ENCODE data around the gene LCP1. TPM values are rescaled to one million over a fixed set of nuclear protein-coding genes. Genes with fewer than 3 reads are reported as not detected.

The LCP1 gene
- total RNA-seq, 4 donors from 2014 or later, result 3.7 to 12.5 (median 10.1) TPM

DNA sequence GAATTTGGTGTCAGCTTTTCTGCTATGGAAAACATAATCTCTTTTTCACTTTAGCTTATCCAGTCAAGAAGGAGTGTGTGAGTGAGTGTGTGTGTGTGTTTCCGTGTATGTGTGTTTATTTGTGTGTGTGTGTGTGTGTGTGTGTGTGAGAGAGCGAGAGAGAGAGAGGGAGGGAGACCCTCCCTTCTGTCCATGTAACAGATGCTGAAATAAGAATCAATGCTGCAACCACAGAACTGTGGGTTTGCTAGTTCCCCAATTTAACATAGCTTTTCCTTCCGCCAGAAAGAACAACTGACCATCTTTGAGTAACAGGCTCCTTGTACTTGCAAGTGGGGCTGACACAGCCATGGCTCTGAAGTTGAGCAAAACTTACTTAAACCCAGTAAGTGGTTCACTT is 5.2 kb downstream of the LCP1 start:
- no peak overlapping the region for H3K27ac ChIP-seq

DNA sequence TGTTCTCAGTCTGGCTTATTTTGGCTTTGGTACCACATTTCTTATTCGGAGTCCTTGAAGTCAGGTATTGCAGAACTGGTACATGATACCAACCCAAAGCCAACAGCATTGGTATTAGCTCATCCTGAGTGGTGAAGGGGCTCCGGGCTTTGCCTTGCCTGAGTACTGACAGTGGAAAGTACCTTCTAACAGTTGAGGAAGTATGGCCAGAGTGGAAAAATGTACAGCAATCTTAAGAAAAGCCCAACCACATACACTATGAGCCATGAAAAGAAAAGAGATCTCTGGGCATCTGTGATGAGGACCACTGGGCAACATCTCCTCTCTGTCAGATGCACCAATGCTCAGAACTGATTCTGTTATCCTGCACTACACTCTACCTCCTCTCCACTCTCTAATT is 8.3 kb downstream of the LCP1 start:
- intact Hi-C loops (cut with DNase I; ENCODE audit: low total_unique reads) (no loop called here), in situ Hi-C loops (cut with MboI; ENCODE audit: low sequenced_read_pairs in 4 of 4) (loop anchor here in 2 of 4 donors (25.0 kb wide), 2 partner anchors 361 to 661 kb away; no protein-coding TSS in a partner anchor)
- Histone ChIP-seq H3K9me3 (no peaks in the 10 kb centered on the region), H3K27me3 (no peaks in the 10 kb centered on the region), H3K4me3 (no peak overlapping the region), H3K27ac (no peak overlapping the region), H3K36me3 (no peaks in the 10 kb centered on the region), H3K4me1 (no peaks in the 10 kb centered on the region)
- no peak for ATAC-seq
- no peak for DNase-seq
- no peak for TF ChIP-seq POLR2A (IDR thresholded peaks at IDR 0.05)

More for the DNA sequence above, 5.2 kb downstream of the LCP1 start:
- ATAC-seq (no peak), DNase-seq (no peak)
- Histone ChIP-seq H3K9me3 (no peaks in the 10 kb centered on the region), H3K4me1 (no peaks in the 10 kb centered on the region), H3K4me3 (no peak overlapping the region), H3K27me3 (no peaks in the 10 kb centered on the region), H3K36me3 (no peaks in the 10 kb centered on the region)
- TF ChIP-seq POLR2A (IDR thresholded peaks at IDR 0.05), result no peak
- TF ChIP-seq, protein P1, sequence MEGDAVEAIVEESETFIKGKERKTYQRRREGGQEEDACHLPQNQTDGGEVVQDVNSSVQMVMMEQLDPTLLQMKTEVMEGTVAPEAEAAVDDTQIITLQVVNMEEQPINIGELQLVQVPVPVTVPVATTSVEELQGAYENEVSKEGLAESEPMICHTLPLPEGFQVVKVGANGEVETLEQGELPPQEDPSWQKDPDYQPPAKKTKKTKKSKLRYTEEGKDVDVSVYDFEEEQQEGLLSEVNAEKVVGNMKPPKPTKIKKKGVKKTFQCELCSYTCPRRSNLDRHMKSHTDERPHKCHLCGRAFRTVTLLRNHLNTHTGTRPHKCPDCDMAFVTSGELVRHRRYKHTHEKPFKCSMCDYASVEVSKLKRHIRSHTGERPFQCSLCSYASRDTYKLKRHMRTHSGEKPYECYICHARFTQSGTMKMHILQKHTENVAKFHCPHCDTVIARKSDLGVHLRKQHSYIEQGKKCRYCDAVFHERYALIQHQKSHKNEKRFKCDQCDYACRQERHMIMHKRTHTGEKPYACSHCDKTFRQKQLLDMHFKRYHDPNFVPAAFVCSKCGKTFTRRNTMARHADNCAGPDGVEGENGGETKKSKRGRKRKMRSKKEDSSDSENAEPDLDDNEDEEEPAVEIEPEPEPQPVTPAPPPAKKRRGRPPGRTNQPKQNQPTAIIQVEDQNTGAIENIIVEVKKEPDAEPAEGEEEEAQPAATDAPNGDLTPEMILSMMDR (IDR thresholded peaks at IDR 0.05 in 4 of 5, conservative IDR thresholded peaks at IDR 0.05 in 1 of 5), result no peak
- intact Hi-C loops (cut with DNase I; ENCODE audit: low total_unique reads) (no loop called here), in situ Hi-C loops (cut with MboI; ENCODE audit: low sequenced_read_pairs in 4 of 4) (no loop called here)

DNA sequence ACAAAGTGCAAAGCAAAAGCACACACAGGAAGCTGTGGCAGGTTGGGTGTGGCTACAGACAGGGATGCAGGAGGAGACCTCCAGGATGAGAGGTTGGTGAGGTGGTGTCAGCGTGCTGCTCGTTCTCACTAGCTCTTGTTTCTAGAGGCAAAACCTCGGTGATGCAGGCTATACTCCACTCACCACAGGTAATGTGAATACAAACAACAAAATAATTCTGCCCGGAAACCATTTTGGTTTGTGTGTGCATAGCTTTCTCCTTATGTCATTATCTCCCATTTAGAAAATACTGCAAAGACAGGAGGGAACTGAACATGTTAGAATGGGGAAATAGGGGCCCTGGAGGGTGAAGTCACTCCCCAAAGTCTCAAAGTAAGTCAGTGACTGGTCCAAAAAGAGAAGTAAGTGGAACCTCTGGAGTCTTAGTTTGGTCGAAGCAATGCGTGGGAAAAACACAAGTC is 9.4 kb downstream of the LCP1 start:
- TF ChIP-seq POLR2A (IDR thresholded peaks at IDR 0.05), result no peak
- TF ChIP-seq, protein P1 (IDR thresholded peaks at IDR 0.05 in 4 of 5, conservative IDR thresholded peaks at IDR 0.05 in 1 of 5), result no peak

DNA sequence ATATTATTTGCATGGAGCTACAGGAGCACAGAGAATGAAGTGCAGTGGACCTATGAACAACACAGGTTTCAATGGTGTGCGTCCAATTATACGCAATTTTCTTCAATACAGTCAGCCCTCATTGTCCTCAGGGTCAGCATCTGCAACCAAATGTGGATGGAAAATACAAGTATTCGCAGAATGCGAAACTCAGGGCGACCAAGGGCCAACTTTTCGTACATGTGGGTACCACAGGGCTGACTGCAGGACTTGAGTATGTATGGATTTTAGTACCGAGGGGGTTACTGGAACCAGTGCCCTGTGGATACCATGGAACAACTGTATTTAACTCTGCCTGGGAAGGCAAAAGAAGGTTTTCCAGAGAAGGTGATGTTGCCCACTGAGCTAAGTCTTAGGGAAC is 10.2 kb downstream of the LCP1 start:
- no peak overlapping the region for H3K27ac ChIP-seq
- intact Hi-C loops (cut with DNase I; ENCODE audit: low total_unique reads) (no loop called here), in situ Hi-C loops (cut with MboI; ENCODE audit: low sequenced_read_pairs in 4 of 4) (loop anchor here in 2 of 4 donors (25.0 kb wide), 2 partner anchors 359 to 659 kb away; no protein-coding TSS in a partner anchor)
- no peaks in the 10 kb centered on the region for H3K9me3 ChIP-seq
- TF ChIP-seq POLR2A (IDR thresholded peaks at IDR 0.05), result no peak
- TF ChIP-seq, protein P1 (IDR thresholded peaks at IDR 0.05 in 4 of 5, conservative IDR thresholded peaks at IDR 0.05 in 1 of 5), result no peak
- H3K4me3 ChIP-seq, result no peak overlapping the region
- no peak for DNase-seq
- peaks cover 0 to 7% (median 0%) of the 10 kb centered on the region in 3 donors for H3K27me3 ChIP-seq
- no peaks in the 10 kb centered on the region for H3K36me3 ChIP-seq
- no peak for ATAC-seq
- no peaks in the 10 kb centered on the region for H3K4me1 ChIP-seq

More for the DNA sequence above, 9.4 kb downstream of the LCP1 start:
- Histone ChIP-seq H3K4me3 (no peak overlapping the region), H3K4me1 (no peaks in the 10 kb centered on the region), H3K9me3 (no peaks in the 10 kb centered on the region), H3K27ac (no peak overlapping the region), H3K27me3 (peaks cover 0 to 5% (median 0%) of the 10 kb centered on the region in 3 donors), H3K36me3 (no peaks in the 10 kb centered on the region)
- intact Hi-C loops (cut with DNase I; ENCODE audit: low total_unique reads), result no loop called here
- in situ Hi-C loops (cut with MboI; ENCODE audit: low sequenced_read_pairs in 4 of 4), result loop anchor here in 2 of 4 donors (25.0 kb wide), 2 partner anchors 360 to 660 kb away; no protein-coding TSS in a partner anchor
- DNase-seq (no peak), ATAC-seq (no peak)

DNA sequence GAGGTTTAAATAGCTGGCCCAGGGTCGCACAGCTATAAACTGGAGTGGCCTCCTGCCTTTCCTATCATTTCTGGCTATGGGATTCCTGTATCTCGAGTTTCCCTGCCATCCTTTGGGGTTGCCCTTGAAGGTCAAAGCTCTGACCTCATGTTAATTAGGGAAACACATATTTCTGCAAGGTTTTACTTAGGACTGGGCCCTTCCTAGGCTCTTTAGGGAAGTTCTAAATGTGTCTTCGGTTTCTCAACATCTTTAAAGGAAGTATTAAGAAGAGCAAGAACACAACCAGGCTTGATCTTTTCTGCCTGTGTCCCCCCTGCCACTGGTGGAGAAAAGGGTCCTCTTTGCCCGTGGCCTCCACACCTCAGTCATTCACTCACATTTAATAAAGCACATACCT is 10.8 kb downstream of the LCP1 start:
- Histone ChIP-seq H3K27me3 (peaks cover 0 to 7% (median 0%) of the 10 kb centered on the region in 3 donors), H3K4me1 (no peaks in the 10 kb centered on the region), H3K9me3 (no peaks in the 10 kb centered on the region), H3K36me3 (no peaks in the 10 kb centered on the region), H3K4me3 (no peak overlapping the region), H3K27ac (no peak overlapping the region)
- no peak for DNase-seq
- no peak for TF ChIP-seq POLR2A (IDR thresholded peaks at IDR 0.05)
- TF ChIP-seq, protein P1 (IDR thresholded peaks at IDR 0.05 in 4 of 5, conservative IDR thresholded peaks at IDR 0.05 in 1 of 5), result no peak
- in situ Hi-C loops (cut with MboI; ENCODE audit: low sequenced_read_pairs in 4 of 4), result loop anchor here in 2 of 4 donors (25.0 kb wide), 2 partner anchors 359 to 659 kb away; no protein-coding TSS in a partner anchor
- ATAC-seq, result no peak
- intact Hi-C loops (cut with DNase I; ENCODE audit: low total_unique reads), result no loop called here
